Neural cell (in vitro differentiated cells): ENCODE results near the gene NR2C2.

Experiments
- EP300 ChIP-seq: fragments of 450-650 bp; conservative IDR thresholded peaks from 2 replicates; pipeline ENCODE4 v1.6.1; 2014; ENCODE audit warnings: antibody characterized with exemption, mild to moderate bottlenecking, moderate library complexity; ENCODE audit not compliant: poor library complexity, severe bottlenecking
- EZH2 ChIP-seq: fragments of 200-600, 300-800 bp; shearing (Covaris generic), sonication (generic); IDR thresholded peaks from 2 replicates; pipeline ENCODE4 v1.6.1; 2014; ENCODE audit warnings: antibody characterized with exemption, low read length, borderline replicate concordance, mild to moderate bottlenecking; ENCODE audit not compliant: insufficient read depth, poor library complexity, severe bottlenecking
- MXI1 ChIP-seq: fragments of 450-650 bp; conservative IDR thresholded peaks from 2 replicates; pipeline ENCODE4 v1.6.1; 2014; ENCODE audit warnings: antibody characterized with exemption, mild to moderate bottlenecking; ENCODE audit not compliant: poor library complexity, severe bottlenecking
- POLR2AphosphoS5 ChIP-seq: IDR thresholded peaks from 2 replicates; pipeline ENCODE4 v1.6.1; 2012
- RAD21 ChIP-seq: fragments of 450-650 bp; conservative IDR thresholded peaks from 2 replicates; pipeline ENCODE4 v1.6.1; 2014; ENCODE audit warnings: antibody characterized with exemption, mild to moderate bottlenecking, moderate library complexity
- TAF1 ChIP-seq: IDR thresholded peaks from 2 replicates; pipeline ENCODE4 v1.6.1; 2012; ENCODE audit warnings: low read depth
- TF ChIP-seq, protein P1 (sequence below): fragments of 450-650 bp; IDR thresholded peaks from 2 replicates; pipeline ENCODE4 v1.5.1; 2014; ENCODE audit warnings: antibody characterized with exemption, mild to moderate bottlenecking, moderate library complexity; ENCODE audit not compliant: poor library complexity, severe bottlenecking
- TF ChIP-seq, protein P2 (sequence below): IDR thresholded peaks from 2 replicates; pipeline ENCODE4 v1.6.1; 2012; ENCODE audit warnings: borderline replicate concordance

DNA sequence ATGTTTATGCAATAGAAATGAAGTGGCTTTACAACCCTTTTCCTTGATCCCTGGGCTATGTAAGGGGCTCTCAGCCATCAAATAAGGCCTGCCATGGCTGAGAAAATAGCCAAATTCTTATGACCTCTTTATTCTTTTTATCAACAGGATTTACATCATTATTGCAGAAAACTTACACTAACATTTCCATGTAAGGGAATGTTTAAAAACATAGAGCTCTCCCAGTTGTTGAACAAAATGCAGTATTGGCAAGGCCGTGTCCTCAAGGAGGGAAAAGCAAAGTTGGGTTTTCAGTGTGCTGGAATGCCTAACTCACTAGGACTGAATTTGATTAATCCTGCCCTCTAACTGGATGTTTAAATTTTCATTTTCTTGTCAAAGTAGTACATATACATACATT is 22.3 kb downstream of the NR2C2 start:
- TF ChIP-seq, protein P1, sequence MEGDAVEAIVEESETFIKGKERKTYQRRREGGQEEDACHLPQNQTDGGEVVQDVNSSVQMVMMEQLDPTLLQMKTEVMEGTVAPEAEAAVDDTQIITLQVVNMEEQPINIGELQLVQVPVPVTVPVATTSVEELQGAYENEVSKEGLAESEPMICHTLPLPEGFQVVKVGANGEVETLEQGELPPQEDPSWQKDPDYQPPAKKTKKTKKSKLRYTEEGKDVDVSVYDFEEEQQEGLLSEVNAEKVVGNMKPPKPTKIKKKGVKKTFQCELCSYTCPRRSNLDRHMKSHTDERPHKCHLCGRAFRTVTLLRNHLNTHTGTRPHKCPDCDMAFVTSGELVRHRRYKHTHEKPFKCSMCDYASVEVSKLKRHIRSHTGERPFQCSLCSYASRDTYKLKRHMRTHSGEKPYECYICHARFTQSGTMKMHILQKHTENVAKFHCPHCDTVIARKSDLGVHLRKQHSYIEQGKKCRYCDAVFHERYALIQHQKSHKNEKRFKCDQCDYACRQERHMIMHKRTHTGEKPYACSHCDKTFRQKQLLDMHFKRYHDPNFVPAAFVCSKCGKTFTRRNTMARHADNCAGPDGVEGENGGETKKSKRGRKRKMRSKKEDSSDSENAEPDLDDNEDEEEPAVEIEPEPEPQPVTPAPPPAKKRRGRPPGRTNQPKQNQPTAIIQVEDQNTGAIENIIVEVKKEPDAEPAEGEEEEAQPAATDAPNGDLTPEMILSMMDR, result no peak
- TF ChIP-seq EZH2 (no peak), POLR2AphosphoS5 (no peak), RAD21 (no peak), TAF1 (no peak), MXI1 (no peak), EP300 (no peak)
- TF ChIP-seq, protein P2, sequence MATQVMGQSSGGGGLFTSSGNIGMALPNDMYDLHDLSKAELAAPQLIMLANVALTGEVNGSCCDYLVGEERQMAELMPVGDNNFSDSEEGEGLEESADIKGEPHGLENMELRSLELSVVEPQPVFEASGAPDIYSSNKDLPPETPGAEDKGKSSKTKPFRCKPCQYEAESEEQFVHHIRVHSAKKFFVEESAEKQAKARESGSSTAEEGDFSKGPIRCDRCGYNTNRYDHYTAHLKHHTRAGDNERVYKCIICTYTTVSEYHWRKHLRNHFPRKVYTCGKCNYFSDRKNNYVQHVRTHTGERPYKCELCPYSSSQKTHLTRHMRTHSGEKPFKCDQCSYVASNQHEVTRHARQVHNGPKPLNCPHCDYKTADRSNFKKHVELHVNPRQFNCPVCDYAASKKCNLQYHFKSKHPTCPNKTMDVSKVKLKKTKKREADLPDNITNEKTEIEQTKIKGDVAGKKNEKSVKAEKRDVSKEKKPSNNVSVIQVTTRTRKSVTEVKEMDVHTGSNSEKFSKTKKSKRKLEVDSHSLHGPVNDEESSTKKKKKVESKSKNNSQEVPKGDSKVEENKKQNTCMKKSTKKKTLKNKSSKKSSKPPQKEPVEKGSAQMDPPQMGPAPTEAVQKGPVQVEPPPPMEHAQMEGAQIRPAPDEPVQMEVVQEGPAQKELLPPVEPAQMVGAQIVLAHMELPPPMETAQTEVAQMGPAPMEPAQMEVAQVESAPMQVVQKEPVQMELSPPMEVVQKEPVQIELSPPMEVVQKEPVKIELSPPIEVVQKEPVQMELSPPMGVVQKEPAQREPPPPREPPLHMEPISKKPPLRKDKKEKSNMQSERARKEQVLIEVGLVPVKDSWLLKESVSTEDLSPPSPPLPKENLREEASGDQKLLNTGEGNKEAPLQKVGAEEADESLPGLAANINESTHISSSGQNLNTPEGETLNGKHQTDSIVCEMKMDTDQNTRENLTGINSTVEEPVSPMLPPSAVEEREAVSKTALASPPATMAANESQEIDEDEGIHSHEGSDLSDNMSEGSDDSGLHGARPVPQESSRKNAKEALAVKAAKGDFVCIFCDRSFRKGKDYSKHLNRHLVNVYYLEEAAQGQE, result no peak
